Fibroblast of skin of left biceps (primary cell): ENCODE data around the gene NUP62.
A peak's percentile ranks its signal among the peaks of the same experiment; 100 is the strongest.

Source experiments
- DNase-seq, 2 experiments: peaks; one replicate each; pipeline ENCODE4 v3.0.0-alpha.2; 2013; ENCODE audit warnings: low read depth in 2 of 2

NUP62 gene

DNA sequence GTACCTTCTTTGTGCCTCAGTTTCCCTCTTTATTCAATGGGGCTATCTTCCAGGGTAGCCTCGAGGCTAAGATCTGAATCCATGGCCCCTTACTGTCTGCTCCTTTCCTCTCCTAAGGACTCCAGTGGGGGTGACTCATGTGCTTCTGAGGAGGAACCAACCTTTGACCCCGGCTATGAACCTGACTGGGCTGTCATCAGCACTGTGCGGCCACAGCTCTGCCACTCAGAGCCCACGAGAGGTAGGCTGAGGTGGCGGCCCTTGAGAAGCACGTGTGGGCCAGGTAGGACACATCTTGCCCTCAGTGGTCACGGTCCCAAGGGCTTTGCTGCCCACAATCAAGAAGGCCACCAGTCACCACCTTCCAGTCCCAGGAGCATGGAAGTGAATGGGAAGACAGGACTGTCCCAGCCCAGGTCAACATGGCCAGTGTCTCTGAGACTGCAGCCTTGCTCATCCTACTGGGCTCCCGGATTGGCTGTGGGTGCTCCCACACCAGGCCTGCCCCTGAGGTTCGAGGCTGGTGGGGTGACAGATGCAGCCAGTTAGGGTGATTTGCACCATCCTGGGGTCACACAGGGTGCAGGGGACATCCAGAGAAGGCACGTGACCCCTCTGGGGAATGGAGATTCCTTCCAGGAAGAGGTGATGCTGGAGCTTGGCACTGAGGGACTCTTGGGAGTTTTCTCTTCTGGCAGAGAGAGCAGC is 49.0 kb downstream of the NUP62 start:
- DNase-seq = no peak

DNA sequence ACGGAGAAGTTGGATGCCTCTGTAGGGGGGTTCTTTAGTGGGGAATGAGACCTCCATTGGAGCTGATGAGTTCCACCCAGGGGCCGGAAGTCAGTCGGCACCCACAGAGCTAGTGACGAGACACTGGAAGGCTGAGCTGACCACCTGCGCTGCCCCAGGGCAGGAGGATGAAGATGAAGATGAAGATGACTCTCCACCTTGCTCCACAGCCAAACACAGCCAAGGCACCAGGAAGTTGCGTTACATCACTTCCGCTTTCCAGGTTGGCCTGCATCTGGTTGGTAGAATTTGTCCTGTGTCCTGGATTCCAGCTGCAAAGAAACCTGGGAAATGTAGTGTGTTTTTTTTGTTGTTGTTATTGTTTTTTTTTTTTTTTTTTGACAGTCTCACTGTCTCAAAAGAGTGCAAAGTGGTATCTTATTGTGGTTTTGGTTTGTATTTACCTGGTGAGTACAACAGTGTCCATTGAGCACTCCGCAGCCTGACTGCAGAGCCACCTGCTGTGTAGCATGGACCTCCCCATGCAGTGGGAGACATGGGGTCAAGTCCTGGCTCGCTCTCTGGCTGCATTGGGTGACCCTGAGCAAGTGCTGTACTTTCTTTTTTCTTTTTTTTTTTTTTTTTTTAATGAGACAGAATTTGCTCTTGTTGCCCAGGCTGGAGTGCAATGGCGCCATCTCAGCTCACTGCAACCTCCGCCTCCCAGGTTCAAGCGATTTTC is 49.9 kb downstream of the NUP62 start:
- DNase-seq = no peak

DNA sequence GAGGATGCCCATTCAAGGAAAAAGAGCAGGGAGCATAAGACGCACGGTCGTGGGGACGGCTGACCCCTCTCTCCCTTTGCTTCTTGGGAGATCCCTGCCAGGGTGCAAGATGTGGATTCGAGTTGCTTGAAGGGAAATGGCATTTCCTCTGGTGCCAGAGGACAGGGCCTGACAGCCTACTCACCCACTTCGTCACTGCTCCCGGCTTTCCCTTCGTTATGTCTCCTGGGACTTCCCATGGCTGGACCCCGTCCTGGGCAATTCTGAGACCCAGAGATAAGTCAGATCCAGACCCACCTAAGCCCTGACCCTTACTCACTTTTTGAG is 50.6 kb downstream of the NUP62 start:
- no peak for DNase-seq

- peak; percentile 92 to 93 for DNase-seq
Measured at GRCh38 chr19:49877879-49878743, 51.2 kb downstream of the NUP62 start.

- peak; percentile 100 for DNase-seq
Measured at GRCh38 chr19:49877020-49877878, 52.1 kb downstream of the NUP62 start, which contains the start of the genes AKT1S1 and TBC1D17. Gene AKT1S1 (minus strand): TSS chr19:49877355. CDS start chr19:49873295, 4,060 bp downstream. Gene TBC1D17 (plus strand): TSS chr19:49877702. CDS start chr19:49877724, 22 bp downstream.

DNA sequence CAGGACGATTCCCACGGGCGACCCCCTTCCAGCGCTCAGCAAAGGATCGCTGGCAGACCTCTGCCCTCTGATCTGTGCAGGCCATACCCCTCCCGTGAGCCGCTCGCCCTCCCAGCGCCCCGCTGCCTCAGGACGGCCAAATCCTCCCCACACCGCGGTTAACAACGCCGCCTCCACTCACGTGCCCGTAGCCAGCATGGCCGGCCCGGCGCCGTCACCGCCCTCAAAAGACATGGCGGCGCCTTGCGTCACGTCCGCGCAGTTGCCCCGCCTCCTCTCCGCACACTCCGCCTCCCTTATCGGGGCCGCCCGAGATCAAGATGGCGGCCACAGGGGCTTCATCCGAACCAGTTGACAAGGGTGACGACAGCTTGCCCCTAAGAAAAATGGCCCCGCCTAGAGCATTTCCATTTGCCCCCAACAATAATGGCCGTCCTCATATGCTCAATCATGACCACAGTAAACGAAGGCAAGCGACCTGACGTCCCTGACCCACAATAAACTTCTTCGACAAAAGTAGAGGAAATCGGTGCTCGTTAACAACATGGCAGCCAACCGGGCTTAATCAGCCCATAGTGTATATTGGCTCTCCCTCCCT is 52.8 kb downstream of the NUP62 start:
- DNase-seq = peak; percentile 98 to 99

- no peak for DNase-seq
Measured at GRCh38 chr19:49875857-49876421, 53.4 kb downstream of the NUP62 start.

DNA sequence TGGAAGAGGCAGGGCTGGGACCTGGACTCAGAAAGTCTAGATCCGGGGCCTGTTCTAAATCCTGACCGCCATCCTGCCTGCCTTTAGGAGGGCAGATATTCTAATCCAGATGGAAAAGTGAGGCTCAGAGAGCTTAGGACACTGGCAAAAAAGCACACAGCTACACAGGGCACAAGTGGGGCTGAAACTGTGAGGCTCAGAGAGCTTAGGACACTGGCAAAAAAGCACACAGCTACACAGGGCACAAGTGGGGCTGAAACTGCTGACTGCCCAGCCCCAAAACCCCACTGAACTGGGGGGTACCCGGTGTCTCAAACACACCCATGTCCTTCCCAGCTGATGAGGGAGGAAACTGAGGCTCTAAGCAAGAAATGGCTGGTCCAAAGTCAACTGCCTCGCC is 54.1 kb downstream of the NUP62 start:
- DNase-seq = no peak

DNA sequence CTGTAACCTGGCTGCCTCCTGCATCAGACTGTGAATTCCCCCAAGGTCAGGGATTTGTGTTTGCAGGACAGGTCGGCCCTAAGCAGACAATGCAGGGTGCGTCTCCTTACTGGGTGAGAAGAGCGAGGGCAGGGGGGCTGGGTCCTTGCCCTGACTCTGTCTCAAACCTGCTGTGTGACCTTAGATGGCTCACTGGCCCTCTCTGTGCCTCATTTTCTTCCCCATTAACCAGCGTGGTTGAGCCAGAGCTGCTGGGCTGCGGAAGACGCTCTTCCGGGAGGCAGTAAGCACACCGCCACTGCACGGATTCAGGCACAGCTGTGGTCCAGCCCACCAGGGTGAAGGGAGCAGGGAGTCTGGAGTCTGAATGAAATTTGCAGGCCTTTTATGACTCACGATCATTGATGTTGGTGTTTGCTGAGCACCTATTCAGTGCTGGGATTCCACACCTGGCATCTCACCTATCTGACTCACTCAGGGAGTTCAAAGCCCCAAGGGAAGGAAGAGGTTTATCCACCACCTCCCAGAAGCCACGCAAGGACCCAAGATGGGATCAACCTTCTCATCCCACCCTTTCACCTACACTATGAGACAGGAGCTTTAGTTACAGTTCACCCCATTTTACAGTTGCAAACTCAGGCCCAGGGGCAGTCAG is 54.7 kb downstream of the NUP62 start:
- no peak for DNase-seq

GRCh38 chr19:49873834-49874233 is 55.5 kb downstream of the NUP62 start:
- DNase-seq = no peak

GRCh38 chr19:49873129-49873521 is 56.2 kb downstream of the NUP62 start:
- DNase-seq = no peak

GRCh38 chr19:49872245-49873128 is 56.8 kb downstream of the NUP62 start:
- no peak for DNase-seq

DNA sequence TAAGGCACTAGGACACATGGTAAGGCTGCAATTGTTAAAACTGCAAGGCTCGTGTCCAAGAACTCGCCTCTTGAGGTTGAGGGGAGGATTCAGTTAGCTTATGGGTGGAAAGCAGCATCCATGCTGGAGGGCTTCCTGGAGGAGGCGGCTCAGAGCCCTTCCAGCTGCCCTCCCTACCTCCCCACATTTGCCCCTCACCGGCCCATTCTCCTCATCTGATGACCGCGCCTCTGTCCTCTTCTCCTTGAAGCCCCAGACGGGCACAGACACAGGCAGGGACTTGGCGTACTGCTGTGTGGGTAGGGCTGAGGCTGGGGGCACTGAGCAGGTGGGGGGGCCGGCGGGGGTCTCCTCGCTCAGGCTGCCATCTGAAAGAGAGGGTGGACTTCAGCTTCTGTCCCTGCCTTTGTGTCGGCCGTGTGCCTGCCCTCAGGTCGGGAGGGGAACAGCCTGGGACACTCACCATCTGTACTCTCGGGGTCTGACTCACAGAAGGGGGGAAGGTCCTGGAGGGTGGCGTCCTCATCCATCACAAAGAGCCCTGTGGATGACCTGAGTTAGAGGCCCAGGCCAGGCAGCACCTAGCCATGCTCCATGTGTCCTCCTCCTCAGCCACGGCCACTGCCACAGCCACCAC is 57.8 kb downstream of the NUP62 start:
- DNase-seq = no peak

DNA sequence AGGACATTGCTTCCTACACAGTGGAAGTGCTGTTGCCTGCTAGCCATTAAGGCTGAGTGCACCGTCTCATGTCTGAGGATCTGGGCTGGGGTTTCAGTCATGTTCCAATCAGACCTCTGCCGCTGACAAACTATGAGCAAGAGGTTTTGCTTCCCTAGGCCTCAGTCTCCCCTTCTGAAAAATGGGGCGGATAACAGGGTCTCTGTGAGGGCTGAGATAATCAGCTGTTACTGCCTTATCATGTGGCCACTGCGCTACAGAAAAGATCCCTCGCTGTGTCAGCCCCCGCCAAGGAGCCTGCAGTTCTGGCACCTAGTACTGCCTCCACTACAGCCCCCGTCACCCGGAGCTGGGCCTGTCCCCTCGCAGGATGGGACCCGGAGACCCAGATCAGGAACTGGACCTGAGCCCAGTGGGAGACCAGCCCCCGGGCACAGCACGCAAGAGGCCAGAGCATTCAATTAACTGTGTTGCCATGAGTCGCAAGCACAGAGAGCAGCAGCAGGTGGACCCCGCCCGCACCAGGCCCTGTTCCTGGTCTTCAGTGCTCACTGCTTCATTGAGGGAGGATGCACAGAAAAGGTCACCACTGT is 58.9 kb downstream of the NUP62 start:
- no peak for DNase-seq

DNA sequence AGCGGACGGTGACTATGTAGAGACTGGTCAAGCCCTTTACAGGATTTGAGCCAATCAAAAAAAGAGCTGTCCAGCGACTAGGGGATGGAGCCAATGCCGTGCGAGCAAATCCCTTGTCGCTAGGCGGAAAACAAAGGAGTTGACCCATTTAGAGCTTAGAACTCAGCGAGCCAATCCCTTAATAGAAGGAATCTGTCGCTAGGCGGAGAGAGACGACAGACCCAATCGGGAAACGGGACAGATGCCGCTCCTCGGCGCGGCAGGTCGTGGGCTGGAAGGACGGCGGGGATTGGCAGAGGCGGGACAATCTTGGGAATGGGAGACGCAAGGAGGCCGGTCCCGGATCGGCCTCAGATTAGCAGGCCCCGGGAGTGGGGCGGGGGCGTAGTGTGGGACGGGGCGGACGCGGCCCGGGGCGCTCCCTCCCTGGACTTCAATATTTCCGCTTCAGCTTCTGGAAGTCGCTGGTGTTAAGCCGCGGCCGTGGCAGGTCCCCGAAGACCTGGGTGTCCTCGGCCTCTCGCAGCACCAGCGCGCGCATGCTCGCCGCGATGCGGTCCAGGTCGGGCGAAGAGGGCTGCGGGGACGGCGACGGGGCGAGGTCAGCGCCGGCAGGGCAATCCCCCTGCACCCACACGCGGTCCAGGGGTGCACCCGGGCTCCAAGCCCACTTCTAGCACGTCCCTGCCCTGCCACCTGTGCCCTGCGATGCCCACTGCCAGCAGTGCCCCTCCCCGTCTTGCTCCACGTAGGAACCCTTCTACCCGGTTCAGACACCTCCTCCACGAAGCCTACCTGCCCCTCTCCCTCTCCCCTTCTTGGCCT is 59.6 kb downstream of the NUP62 start:
- peak; percentile 100 for DNase-seq

- no peak for DNase-seq
Measured at GRCh38 chr19:49869009-49869483, 60.3 kb downstream of the NUP62 start.
